ENCODE results near the gene FABP1.

FABP1 gene

GRCh38 chr2:88127888-88128653 lies at the start of gene FABP1:
Gene FABP1 (minus strand): TSS chr2:88128062. CDS start chr2:88128017, 45 bp downstream.
- DNase-seq, result no peak

- no peak for DNase-seq
These were observed 49.7 kb upstream of the FABP1 start for GRCh38 chr2:88177556-88177955.

- DNase-seq, result peak; percentile 97
These were observed 48.6 kb upstream of the FABP1 start for GRCh38 chr2:88176352-88176984.

GRCh38 chr2:88172882-88173281 lies 45.0 kb upstream of the FABP1 start:
- DNase-seq, result no peak

- DNase-seq, result no peak
These were observed 44.1 kb upstream of the FABP1 start for GRCh38 chr2:88171966-88172365.

- no peak for DNase-seq
These were observed 42.6 kb upstream of the FABP1 start for GRCh38 chr2:88170472-88170892.

- no peak for DNase-seq
These were observed 40.5 kb upstream of the FABP1 start for GRCh38 chr2:88168386-88168785.

GRCh38 chr2:88167740-88168139 lies 39.9 kb upstream of the FABP1 start:
- no peak for DNase-seq

- no peak for DNase-seq
These were observed 37.6 kb upstream of the FABP1 start for GRCh38 chr2:88165332-88166003.

GRCh38 chr2:88161446-88162244 lies 33.8 kb upstream of the FABP1 start:
- DNase-seq, result no peak

- no peak for DNase-seq
These were observed 32.7 kb upstream of the FABP1 start for GRCh38 chr2:88160517-88160916.

- DNase-seq, result peak; percentile 53
These were observed 32.1 kb upstream of the FABP1 start for GRCh38 chr2:88159955-88160415.

GRCh38 chr2:88159481-88159880 lies 31.6 kb upstream of the FABP1 start:
- no peak for DNase-seq

- no peak for DNase-seq
These were observed 21.1 kb upstream of the FABP1 start for GRCh38 chr2:88148929-88149438.

GRCh38 chr2:88147145-88147544 lies 19.3 kb upstream of the FABP1 start:
- DNase-seq, result no peak

- DNase-seq, result no peak
These were observed 18.7 kb upstream of the FABP1 start for GRCh38 chr2:88146590-88146989.

GRCh38 chr2:88144914-88145497 lies 17.1 kb upstream of the FABP1 start:
- DNase-seq, result no peak

GRCh38 chr2:88144271-88144670 lies 16.4 kb upstream of the FABP1 start:
- no peak for DNase-seq

GRCh38 chr2:88141952-88142351 lies 14.1 kb upstream of the FABP1 start:
- no peak for DNase-seq

GRCh38 chr2:88139804-88140203 lies 11.9 kb upstream of the FABP1 start:
- DNase-seq, result no peak

GRCh38 chr2:88139203-88139702 lies 11.4 kb upstream of the FABP1 start:
- no peak for DNase-seq

GRCh38 chr2:88137833-88138232 lies 10.0 kb upstream of the FABP1 start:
- no peak for DNase-seq

Data from NCI-H526 treated with DMSO at 0.1 percent for 48 hours (cell line).